Sigmoid colon (tissue), 7 donors: Measurements from ENCODE around the gene NCBP2L. TPM values are rescaled to one million over a fixed set of nuclear protein-coding genes. Genes with fewer than 3 reads are reported as not detected.

Experiments
- DNase-seq: peaks from one replicate; pipeline ENCODE4 v3.0.0-alpha.2; 2019
- H3K27ac ChIP-seq, 4 donors: fragments of 200-600 bp; sonication (generic); one replicate each; pipeline ENCODE4 v1.5.1; 2016 to 2019; ENCODE audit warnings: mild to moderate bottlenecking in 1 of 4
- H3K27me3 ChIP-seq, 3 donors: fragments of 200-600 bp; sonication (generic); one replicate each; pipeline ENCODE4 v1.5.1; 2019; ENCODE audit warnings: mild to moderate bottlenecking in 1 of 3
- H3K36me3 ChIP-seq, 4 donors: fragments of 200-600 bp; sonication (generic); one replicate each; pipeline ENCODE4 v1.5.1; 2016 to 2019
- H3K4me1 ChIP-seq, 4 donors: fragments of 200-600 bp; sonication (generic); one replicate each; pipeline ENCODE4 v1.5.1; 2017 to 2019
- H3K4me3 ChIP-seq, 4 donors: fragments of 200-600 bp; sonication (generic); one replicate each; pipeline ENCODE4 v1.5.1; 2017 to 2019; ENCODE audit warnings: mild to moderate bottlenecking in 2 of 4, moderate library complexity in 1 of 4
- H3K9me3 ChIP-seq, 4 donors: fragments of 200-600 bp in 3 of 4; sonication (generic) in 3 of 4; one replicate each; pipeline versions ENCODE4 v1.5.1 to v1.6.1; 2013 to 2019
- CTCF ChIP-seq, 4 experiments: fragments of 450-650 bp in 3 of 4; fragments of 200-600 bp in 1 of 4; IDR thresholded peaks; one replicate each; pipeline ENCODE4 v1.5.1; 2016 to 2019; ENCODE audit warnings: antibody characterized with exemption in 4 of 4, mild to moderate bottlenecking in 3 of 4, moderate library complexity in 2 of 4
- EP300 ChIP-seq, 4 donors: sonication (generic); formaldehyde crosslinking; IDR thresholded peaks; one replicate each; pipeline ENCODE4 v1.6.1; 2017; ENCODE audit warnings: antibody characterized with exemption in 4 of 4
- POLR2A ChIP-seq, 2 donors: fragments of 450-650 bp; IDR thresholded peaks; one replicate each; pipeline ENCODE4 v1.6.1; 2016; ENCODE audit warnings: antibody characterized with exemption in 2 of 2, mild to moderate bottlenecking in 2 of 2, moderate library complexity in 2 of 2
- POLR2AphosphoS5 ChIP-seq, 4 donors: sonication (generic); formaldehyde crosslinking; IDR thresholded peaks; one replicate each; pipeline ENCODE4 v1.6.1; 2017; ENCODE audit warnings: antibody characterized with exemption in 4 of 4
- WGBS, 2 donors: extraction: QIAGEN DNeasy Blood & Tissue Kit; methylation state at CpG; one replicate each; pipeline ENCODE4 v1.1.7; 2013; 5-methylcytosine and 5-hydroxymethylcytosine counted together
- intact Hi-C: fragments of 100-400 bp; cut with DNase I; formaldehyde crosslinking; loops from one replicate; pipeline ENCODE4 v1.15.1; 2023
- polyA plus RNA-seq, 3 donors: library from polyadenylated mRNA; stranded (reverse); fragments of 200-250 nt; gene quantifications; one replicate each; pipeline ENCODE4 v1.2.3, GENCODE V29; 2013
- total RNA-seq, 4 donors: library from RNA; depleted of rRNA; stranded (reverse); fragments of >200 nt; gene quantifications; one replicate each; pipeline ENCODE4 v1.1.0, GENCODE V29; 2016
- donor health status: healthy with polysubstance abuse.
- donor health status: Bipolar disorder and iron deficiency.
- donor health status: healthy.

The NCBP2L gene
- not detected for total RNA-seq
- not detected for polyA plus RNA-seq

- no peaks in the 10 kb centered on the region for H3K27me3 ChIP-seq
- DNase-seq, result no peak
- no peaks in the 10 kb centered on the region for H3K36me3 ChIP-seq
- peaks cover 0 to 12% (median 4%) of the 10 kb centered on the region in 4 donors for H3K4me1 ChIP-seq
- 69 to 77% methylated on average over 6 of the region's 6 CpGs for WGBS, 2 donors
- H3K9me3 ChIP-seq, result no peaks in the 10 kb centered on the region
- intact Hi-C loops, result loop anchor here (1.0 to 5.0 kb wide), 2 partner anchors 104 to 120 kb away; no protein-coding TSS in a partner anchor
- peak within 1 kb of the TSS; percentile 83 to 87 (median 85) for H3K27ac ChIP-seq
- TF ChIP-seq POLR2A (IDR thresholded peaks at IDR 0.05), result no peak
- no peak for TF ChIP-seq EP300 (IDR thresholded peaks at IDR 0.05)
- TF ChIP-seq POLR2AphosphoS5 (IDR thresholded peaks at IDR 0.05), result no peak
- TF ChIP-seq CTCF (IDR thresholded peaks at IDR 0.05), result no peak
- H3K4me3 ChIP-seq, result peak within 1 kb of the TSS; percentile 44 to 64 (median 54)
Observed at GRCh38 chrX:107777536-107777832, at the start of gene NCBP2L. Gene NCBP2L (plus strand): TSS chrX:107777733. CDS start chrX:107794221, 16,488 bp downstream.

- Histone ChIP-seq H3K36me3 (no peaks in the 10 kb centered on the region), H3K27ac (peak overlapping the region; percentile 74 to 83 (median 80)), H3K4me3 (no peak overlapping the region), H3K4me1 (peaks cover 0 to 66% (median 54%) of the 10 kb centered on the region in 4 donors), H3K9me3 (no peaks in the 10 kb centered on the region), H3K27me3 (peaks cover 0 to 4% (median 0%) of the 10 kb centered on the region in 3 donors)
- intact Hi-C loops, result no loop called here
- no peak for DNase-seq
- no peak for TF ChIP-seq POLR2AphosphoS5 (IDR thresholded peaks at IDR 0.05)
- TF ChIP-seq CTCF (IDR thresholded peaks at IDR 0.05), result no peak
- TF ChIP-seq POLR2A (IDR thresholded peaks at IDR 0.05), result no peak
- TF ChIP-seq EP300 (IDR thresholded peaks at IDR 0.05), result no peak
- 87 to 88% methylated on average over 4 of the region's 4 CpGs for WGBS, 2 donors
Observed at GRCh38 chrX:107728371-107729099, 49.0 kb upstream of the NCBP2L start.

- H3K27me3 ChIP-seq, result no peaks in the 10 kb centered on the region
- no peaks in the 10 kb centered on the region for H3K36me3 ChIP-seq
- intact Hi-C loops, result no loop called here
- no peaks in the 10 kb centered on the region for H3K9me3 ChIP-seq
- H3K4me1 ChIP-seq, result peaks cover 0 to 66% (median 54%) of the 10 kb centered on the region in 4 donors
- no peak for DNase-seq
- no peak overlapping the region for H3K4me3 ChIP-seq
- WGBS, 2 donors, result 73 to 77% methylated on average over 8 of the region's 8 CpGs
- H3K27ac ChIP-seq, result peak overlapping the region; percentile 74 to 83 (median 80)
- TF ChIP-seq CTCF (IDR thresholded peaks at IDR 0.05) (no peak), POLR2AphosphoS5 (IDR thresholded peaks at IDR 0.05) (peak in 1 of 4 donors; percentile 6), POLR2A (IDR thresholded peaks at IDR 0.05) (no peak), EP300 (IDR thresholded peaks at IDR 0.05) (no peak)
Observed at GRCh38 chrX:107729558-107730297, 47.8 kb upstream of the NCBP2L start.

GRCh38 chrX:107730298-107730655 is 47.3 kb upstream of the NCBP2L start:
- H3K27ac ChIP-seq, result peak overlapping the region; percentile 74 to 83 (median 80)
- no peaks in the 10 kb centered on the region for H3K27me3 ChIP-seq
- intact Hi-C loops, result no loop called here
- TF ChIP-seq EP300 (IDR thresholded peaks at IDR 0.05) (no peak), POLR2A (IDR thresholded peaks at IDR 0.05) (no peak), CTCF (IDR thresholded peaks at IDR 0.05) (no peak), POLR2AphosphoS5 (IDR thresholded peaks at IDR 0.05) (no peak)
- DNase-seq, result no peak
- H3K9me3 ChIP-seq, result no peaks in the 10 kb centered on the region
- H3K4me1 ChIP-seq, result peaks cover 0 to 66% (median 54%) of the 10 kb centered on the region in 4 donors
- no peaks in the 10 kb centered on the region for H3K36me3 ChIP-seq
- H3K4me3 ChIP-seq, result no peak overlapping the region
- 70 to 87% methylated on average over 1 of the region's 1 CpG for WGBS, 2 donors
